Measurements from ENCODE around the gene EVC.
"Not testable (repeated sequence)": the region's sequence is repeated elsewhere in the genome, so short reads cannot be mapped to it uniquely, and the experiment has no call there.

Gene EVC

GRCh38 chr4:5812506-5813229, 101.7 kb downstream of the EVC start:
- peak; percentile 62 for DNase-seq (ENCODE audit: low spot score)

GRCh38 chr4:5813882-5814255, 102.9 kb downstream of the EVC start:
- DNase-seq (ENCODE audit: low spot score) = no peak

- DNase-seq (ENCODE audit: low spot score) = no peak
These were observed 103.4 kb downstream of the EVC start for GRCh38 chr4:5814421-5814820.

- DNase-seq (ENCODE audit: low spot score) = no peak
These were observed 104.6 kb downstream of the EVC start for GRCh38 chr4:5815641-5816040.

- no peak for DNase-seq (ENCODE audit: low spot score)
These were observed 105.1 kb downstream of the EVC start for GRCh38 chr4:5816101-5816500.

- no peak for DNase-seq (ENCODE audit: low spot score)
These were observed 105.9 kb downstream of the EVC start for GRCh38 chr4:5816851-5817375.

GRCh38 chr4:5821665-5822358, 110.8 kb downstream of the EVC start:
- DNase-seq (ENCODE audit: low spot score) = no peak

- DNase-seq (ENCODE audit: low spot score) = no peak
These were observed 111.6 kb downstream of the EVC start for GRCh38 chr4:5822619-5823018.

- DNase-seq (ENCODE audit: low spot score) = no peak
These were observed 112.7 kb downstream of the EVC start for GRCh38 chr4:5823542-5824211.

GRCh38 chr4:5824227-5824626, 113.2 kb downstream of the EVC start:
- DNase-seq (ENCODE audit: low spot score) = no peak

GRCh38 chr4:5824635-5825034, 113.6 kb downstream of the EVC start:
- peak; percentile 3 for DNase-seq (ENCODE audit: low spot score)

GRCh38 chr4:5825321-5826041, 114.5 kb downstream of the EVC start:
- DNase-seq (ENCODE audit: low spot score) = no peak

GRCh38 chr4:5826437-5827107, 115.6 kb downstream of the EVC start:
- DNase-seq (ENCODE audit: low spot score) = no peak

GRCh38 chr4:5827108-5828004, 116.4 kb downstream of the EVC start:
- no peak for DNase-seq (ENCODE audit: low spot score)

- DNase-seq (ENCODE audit: low spot score) = no peak
These were observed 117.0 kb downstream of the EVC start for GRCh38 chr4:5828005-5828391.

- DNase-seq (ENCODE audit: low spot score) = no peak
These were observed 125.9 kb downstream of the EVC start for GRCh38 chr4:5836943-5837342.

GRCh38 chr4:5837483-5837882, 126.5 kb downstream of the EVC start:
- DNase-seq (ENCODE audit: low spot score) = not testable (repeated sequence)

- DNase-seq (ENCODE audit: low spot score) = no peak
These were observed 128.3 kb downstream of the EVC start for GRCh38 chr4:5839332-5839731.

- no peak for DNase-seq (ENCODE audit: low spot score)
These were observed 129.0 kb downstream of the EVC start for GRCh38 chr4:5839751-5840674.

GRCh38 chr4:5842456-5842855, 131.5 kb downstream of the EVC start:
- DNase-seq (ENCODE audit: low spot score) = no peak

All from LoVo (cell line).